Measurements from ENCODE around the gene MFRP.

The MFRP gene

GRCh38 chr11:119323532-119324033 lies 22.9 kb downstream of the MFRP start:
- TF ChIP-seq CTCF (IDR thresholded peaks at IDR 0.05; ENCODE audit: control extremely low read depth, extremely low read depth, low read depth, missing control alignments), result peak; percentile 89
- DNase-seq (ENCODE audit: extremely low spot score), result peak; percentile 64
- ChIA-PET CTCF (interaction anchor here (0.7 to 6.7 kb wide), 60 partner anchors 10 to 634 kb away, joined by 3 to 131 read pairs (median 5); partner anchors contain the start of genes ABCG4, C1QTNF5, C2CD2L and CBL), POLR2A (interaction anchor here (0.5 kb wide), 1 partner anchor 282 kb away, joined by 6 read pairs; no protein-coding TSS in a partner anchor)

- TF ChIP-seq CTCF (IDR thresholded peaks at IDR 0.05; ENCODE audit: control extremely low read depth, extremely low read depth, low read depth, missing control alignments), result no peak
- ChIA-PET POLR2A (interaction anchor here (1.2 kb wide), 1 partner anchor 228 kb away, joined by 3 read pairs; a partner anchor contains a TSS), CTCF (interaction anchor here (0.7 to 6.7 kb wide), 53 partner anchors 9 to 633 kb away, joined by 3 to 131 read pairs (median 6); partner anchors contain the start of genes ABCG4, C1QTNF5, C2CD2L and CBL)
- no peak for DNase-seq (ENCODE audit: extremely low spot score)
These were observed 23.5 kb downstream of the MFRP start for GRCh38 chr11:119322921-119323531.

- no peak for TF ChIP-seq CTCF (IDR thresholded peaks at IDR 0.05; ENCODE audit: control extremely low read depth, extremely low read depth, low read depth, missing control alignments)
- ChIA-PET CTCF (interaction anchor here (0.6 to 6.7 kb wide), 44 partner anchors 8 to 392 kb away, joined by 3 to 131 read pairs (median 5); partner anchors contain the start of genes ABCG4, C1QTNF5, CBL and DPAGT1), POLR2A (interaction anchor here (1.2 kb wide), 1 partner anchor 227 kb away, joined by 3 read pairs; a partner anchor contains a TSS)
- DNase-seq (ENCODE audit: extremely low spot score), result peak; percentile 10
These were observed 24.2 kb downstream of the MFRP start for GRCh38 chr11:119322360-119322739.

- TF ChIP-seq CTCF (IDR thresholded peaks at IDR 0.05; ENCODE audit: control extremely low read depth, extremely low read depth, low read depth, missing control alignments), result peak; percentile 7
- ChIA-PET CTCF (interaction anchor here (0.7 to 6.7 kb wide), 45 partner anchors 7 to 390 kb away, joined by 3 to 131 read pairs (median 4); partner anchors contain the start of genes C1QTNF5, C2CD2L, CBL and HINFP), POLR2A (interaction anchor here (1.0 kb wide), 1 partner anchor 225 kb away, joined by 3 read pairs; a partner anchor contains a TSS)
- DNase-seq (ENCODE audit: extremely low spot score), result peak; percentile 85
These were observed 25.6 kb downstream of the MFRP start for GRCh38 chr11:119320776-119321524.

- DNase-seq (ENCODE audit: extremely low spot score), result no peak
- POLR2A ChIA-PET, result interaction anchor here (1.0 kb wide), 1 partner anchor 225 kb away, joined by 3 read pairs; a partner anchor contains a TSS
- CTCF ChIA-PET, result interaction anchor here (1.0 to 6.7 kb wide), 21 partner anchors 13 to 264 kb away, joined by 3 to 131 read pairs (median 5); partner anchors contain the start of genes C1QTNF5, C2CD2L, CBL and MFRP
- TF ChIP-seq CTCF (IDR thresholded peaks at IDR 0.05; ENCODE audit: control extremely low read depth, extremely low read depth, low read depth, missing control alignments), result no peak
These were observed 26.2 kb downstream of the MFRP start for GRCh38 chr11:119320240-119320775.
